GM12874 (cell line): ENCODE data around the gene DUOX2.

Experiments used
- TF ChIP-seq, protein P1 (sequence below): IDR thresholded peaks from 2 replicates; pipeline ENCODE4 v1.5.1; 2011; ENCODE audit warnings: low read depth, mild to moderate bottlenecking, control low read depth, low read length, moderate library complexity; ENCODE audit not compliant: insufficient read depth

DUOX2 gene

DNA sequence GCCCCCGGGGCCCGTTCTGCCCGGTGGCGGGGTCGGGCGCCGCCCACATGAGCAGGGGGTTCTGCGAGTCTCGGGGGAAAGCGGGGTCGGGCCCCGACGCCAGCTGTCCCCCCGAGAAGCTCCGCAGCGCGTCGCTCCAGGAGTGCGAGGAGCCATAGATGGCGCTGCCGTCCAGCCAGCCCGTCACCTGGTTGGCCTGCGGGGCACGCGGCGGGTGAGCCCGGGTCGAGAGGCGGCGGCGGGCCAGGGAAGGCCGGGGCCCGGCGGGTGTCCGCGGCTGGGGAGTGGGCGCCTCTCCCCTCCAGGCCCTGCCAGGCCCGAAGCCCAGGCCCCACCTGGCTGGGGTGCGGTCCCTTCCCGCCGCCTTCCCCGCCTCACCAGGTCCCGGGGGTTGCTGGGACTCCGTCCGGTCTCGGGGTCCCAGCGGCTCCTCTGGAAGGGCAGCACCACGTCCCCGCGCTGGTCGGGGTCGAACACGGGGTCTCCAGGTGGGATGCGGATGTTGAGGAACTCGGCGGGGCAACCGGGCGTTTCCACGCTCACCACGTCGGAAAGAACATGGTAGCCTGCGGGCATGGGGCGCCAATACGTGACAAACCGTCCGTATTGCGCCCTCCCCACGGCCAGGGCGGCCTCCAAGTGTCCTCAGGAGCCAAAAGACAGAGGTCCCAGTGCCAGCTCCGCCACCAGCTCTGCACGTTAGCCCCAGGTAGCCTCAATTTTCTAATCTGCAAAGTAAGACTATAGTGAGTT lies 2.4 kb downstream of the DUOX2 start:
- TF ChIP-seq, protein P1, sequence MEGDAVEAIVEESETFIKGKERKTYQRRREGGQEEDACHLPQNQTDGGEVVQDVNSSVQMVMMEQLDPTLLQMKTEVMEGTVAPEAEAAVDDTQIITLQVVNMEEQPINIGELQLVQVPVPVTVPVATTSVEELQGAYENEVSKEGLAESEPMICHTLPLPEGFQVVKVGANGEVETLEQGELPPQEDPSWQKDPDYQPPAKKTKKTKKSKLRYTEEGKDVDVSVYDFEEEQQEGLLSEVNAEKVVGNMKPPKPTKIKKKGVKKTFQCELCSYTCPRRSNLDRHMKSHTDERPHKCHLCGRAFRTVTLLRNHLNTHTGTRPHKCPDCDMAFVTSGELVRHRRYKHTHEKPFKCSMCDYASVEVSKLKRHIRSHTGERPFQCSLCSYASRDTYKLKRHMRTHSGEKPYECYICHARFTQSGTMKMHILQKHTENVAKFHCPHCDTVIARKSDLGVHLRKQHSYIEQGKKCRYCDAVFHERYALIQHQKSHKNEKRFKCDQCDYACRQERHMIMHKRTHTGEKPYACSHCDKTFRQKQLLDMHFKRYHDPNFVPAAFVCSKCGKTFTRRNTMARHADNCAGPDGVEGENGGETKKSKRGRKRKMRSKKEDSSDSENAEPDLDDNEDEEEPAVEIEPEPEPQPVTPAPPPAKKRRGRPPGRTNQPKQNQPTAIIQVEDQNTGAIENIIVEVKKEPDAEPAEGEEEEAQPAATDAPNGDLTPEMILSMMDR = no peak

DNA sequence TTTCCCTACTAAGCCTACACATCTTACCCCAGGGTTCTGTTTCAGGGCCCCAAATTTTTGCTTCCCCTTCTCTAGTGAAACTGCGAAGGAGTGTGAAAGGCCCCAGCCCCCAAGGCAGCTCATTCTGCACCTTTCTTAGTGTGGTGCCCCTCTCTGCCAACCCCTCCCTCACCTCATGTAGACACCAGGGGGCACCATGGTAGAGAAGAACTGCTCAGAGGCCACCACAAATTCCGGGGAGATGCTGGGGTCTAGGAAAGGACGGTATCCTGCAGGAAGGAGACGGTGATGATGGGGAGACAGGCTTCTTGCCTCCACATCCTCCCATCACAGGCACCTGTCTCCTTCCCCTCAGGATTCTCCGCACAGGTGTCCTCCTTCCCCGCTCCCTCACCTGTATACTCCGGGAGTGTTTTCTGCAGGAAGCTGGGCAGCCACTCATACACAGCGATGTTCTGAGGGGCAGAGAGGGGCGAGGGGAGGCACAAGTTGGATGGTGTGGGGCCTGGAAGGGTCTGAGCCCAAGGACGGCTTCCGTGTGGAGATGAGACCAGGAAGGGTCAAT lies 3.6 kb downstream of the DUOX2 start:
- TF ChIP-seq, protein P1 = no peak

DNA sequence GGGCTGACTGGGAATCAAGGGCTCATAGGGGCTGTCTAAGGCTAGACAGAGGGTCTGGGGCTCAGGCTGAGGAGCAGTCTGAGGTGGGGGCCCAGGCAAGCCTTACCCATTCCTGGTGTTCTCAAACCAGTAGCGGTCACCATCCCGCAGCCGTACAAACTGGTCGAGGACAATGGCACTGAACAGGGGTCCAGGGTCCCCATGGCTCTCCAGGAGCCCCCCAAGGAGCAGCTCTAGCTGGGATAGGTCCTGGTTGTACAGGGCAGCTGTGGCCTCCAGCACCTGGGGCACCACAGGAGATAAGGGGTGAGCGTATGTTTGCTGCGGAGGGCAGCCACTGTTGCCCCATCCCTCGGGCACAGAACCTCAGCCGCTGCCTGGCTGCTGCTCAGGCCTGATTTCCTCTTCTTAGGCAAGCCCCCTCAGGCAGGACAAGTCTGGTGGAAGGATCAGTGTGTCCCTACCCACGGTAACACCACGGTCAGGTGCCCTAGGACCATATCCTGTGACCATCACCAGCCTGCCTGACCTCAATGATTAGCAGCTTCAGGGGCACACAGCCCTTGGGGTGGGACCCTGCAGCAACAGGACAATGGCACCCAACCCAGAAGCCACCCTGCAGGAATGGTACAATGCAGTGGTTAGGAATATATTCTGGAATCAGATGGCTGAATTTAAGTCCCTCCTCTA lies 5.9 kb downstream of the DUOX2 start:
- TF ChIP-seq, protein P1 = no peak

DNA sequence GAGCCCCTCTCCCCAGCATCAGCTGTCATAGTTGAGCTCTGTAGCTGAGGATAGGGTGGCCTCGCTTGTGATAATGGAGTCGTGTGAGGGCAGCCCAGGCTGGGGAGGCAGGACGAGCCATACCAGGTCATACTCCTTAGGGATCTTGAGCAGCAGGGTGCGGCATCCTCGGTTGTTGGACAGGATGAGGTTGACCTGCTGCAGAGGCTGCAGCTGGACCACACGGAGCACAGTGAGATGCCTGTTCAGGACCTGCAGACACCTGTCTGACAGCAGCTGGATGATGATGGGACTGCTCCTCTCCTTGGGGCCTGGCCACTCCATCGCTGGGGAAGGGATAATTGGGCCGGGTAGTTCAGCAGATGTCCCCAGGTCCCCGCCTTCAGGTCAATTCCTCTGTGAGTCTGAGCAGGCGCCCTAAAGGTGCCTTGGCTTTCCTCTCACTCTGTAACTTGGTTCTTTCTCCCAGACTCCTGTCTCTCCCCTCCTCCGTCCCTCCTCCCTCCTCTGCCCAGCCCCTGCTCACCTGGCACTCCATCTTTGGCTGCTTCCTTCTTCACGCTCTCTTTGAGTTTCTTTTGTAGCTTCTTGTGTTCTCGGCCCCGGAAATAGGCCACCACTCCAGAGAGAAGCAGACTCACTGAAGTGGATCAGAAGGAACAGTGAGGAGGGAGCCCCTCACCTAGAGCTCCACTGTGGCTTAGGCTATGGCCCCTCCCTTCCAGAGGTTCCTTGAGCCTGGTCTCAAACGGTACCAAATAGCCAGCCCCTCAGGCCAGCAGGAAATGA lies 7.8 kb downstream of the DUOX2 start:
- TF ChIP-seq, protein P1 = no peak

DNA sequence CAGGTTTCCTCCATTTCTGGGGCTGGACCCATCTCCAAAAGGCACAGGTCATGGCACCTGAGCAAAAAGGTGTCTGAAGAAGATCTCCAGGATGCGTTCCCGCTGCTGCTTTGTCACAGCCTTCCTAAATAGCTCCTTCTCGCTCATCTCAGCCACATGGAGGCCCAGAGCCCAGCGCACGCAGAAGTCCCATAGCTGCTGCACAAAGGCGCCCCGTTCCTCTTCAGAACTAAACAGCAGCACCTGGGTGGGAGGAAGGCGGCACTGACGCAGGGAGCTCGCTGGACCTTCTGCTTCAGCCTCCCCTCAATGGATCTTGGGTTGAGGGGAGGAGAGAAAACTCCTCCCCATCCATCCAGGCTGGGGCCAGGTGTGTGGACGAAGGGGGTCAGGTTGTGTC lies 8.4 kb downstream of the DUOX2 start:
- TF ChIP-seq, protein P1 = no peak

DNA sequence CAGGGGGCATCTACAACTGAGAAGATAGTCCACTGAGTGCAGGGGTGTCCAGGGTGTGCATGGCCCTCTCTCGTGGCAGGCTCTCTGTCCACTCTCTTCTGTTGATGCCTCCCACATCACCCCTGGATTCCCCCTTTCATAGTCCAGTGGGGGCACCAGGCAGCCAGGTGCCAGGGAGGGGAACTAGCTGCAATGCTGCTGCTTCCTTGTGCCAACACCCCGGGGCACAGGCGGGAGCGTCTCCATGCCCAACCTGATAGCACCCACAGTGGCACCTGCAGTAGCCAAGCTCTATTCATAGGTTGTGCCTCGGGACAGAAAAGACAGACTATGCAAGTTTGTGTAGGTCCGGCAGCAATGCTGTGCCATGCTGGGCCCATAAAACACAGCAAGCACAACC lies 11.7 kb downstream of the DUOX2 start:
- TF ChIP-seq, protein P1 = no peak

DNA sequence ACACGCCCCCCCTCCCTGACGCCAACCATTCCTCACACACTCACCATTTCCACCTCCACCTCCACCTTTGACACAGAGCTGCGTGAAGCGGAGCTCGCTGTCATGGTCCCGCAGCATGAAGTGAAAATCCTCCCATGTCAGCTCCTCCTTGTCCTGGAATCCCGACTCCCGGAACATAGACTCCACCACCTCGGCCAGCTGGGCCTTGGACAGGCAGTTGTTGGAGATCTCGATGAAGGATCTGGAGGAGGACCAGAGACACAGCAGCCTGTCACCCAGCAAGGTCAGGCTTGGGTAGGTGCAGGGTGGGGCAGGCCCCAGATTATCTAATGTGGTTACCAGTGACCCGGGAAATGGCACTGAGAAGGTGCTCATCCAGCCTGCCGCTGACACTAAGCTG lies 12.2 kb downstream of the DUOX2 start:
- TF ChIP-seq, protein P1 = no peak
